NB4 (cell line): ENCODE measurements around the gene TSNAX.

Experiments used
- POLR2A ChIP-seq: IDR thresholded peaks from 2 replicates; pipeline ENCODE4 v1.6.1; 2011; ENCODE audit warnings: mild to moderate bottlenecking; ENCODE audit not compliant: insufficient read length; ENCODE audit errors: extremely low read depth
- TF ChIP-seq, protein P1 (sequence below): IDR thresholded peaks from one replicate; pipeline ENCODE4 v1.5.1; 2012; ENCODE audit warnings: low read depth, low read length

DNA sequence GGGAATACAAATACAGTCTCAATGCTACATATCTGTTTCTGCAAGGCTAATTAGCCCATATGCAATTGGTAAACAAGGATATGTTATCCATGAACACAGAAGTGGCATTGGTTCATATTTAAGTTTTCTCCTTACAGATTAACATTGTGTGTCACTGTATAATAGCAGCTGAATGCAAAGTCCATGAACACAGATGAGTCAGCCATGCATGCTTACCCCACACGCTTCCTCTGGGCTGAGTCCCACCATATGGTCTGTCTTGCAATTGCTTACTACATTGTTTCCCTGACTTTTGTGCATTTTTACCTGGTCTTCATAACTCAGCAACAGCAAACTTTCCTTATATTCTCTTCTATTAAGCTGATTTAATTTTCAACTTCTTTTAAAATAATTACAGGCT, 41.5 kb upstream of the TSNAX start:
- TF ChIP-seq, protein P1, sequence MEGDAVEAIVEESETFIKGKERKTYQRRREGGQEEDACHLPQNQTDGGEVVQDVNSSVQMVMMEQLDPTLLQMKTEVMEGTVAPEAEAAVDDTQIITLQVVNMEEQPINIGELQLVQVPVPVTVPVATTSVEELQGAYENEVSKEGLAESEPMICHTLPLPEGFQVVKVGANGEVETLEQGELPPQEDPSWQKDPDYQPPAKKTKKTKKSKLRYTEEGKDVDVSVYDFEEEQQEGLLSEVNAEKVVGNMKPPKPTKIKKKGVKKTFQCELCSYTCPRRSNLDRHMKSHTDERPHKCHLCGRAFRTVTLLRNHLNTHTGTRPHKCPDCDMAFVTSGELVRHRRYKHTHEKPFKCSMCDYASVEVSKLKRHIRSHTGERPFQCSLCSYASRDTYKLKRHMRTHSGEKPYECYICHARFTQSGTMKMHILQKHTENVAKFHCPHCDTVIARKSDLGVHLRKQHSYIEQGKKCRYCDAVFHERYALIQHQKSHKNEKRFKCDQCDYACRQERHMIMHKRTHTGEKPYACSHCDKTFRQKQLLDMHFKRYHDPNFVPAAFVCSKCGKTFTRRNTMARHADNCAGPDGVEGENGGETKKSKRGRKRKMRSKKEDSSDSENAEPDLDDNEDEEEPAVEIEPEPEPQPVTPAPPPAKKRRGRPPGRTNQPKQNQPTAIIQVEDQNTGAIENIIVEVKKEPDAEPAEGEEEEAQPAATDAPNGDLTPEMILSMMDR: no peak
- TF ChIP-seq POLR2A: no peak
